Astrocyte (in vitro differentiated cells and primary cell): ENCODE measurements around the gene ZNF24.

ENCODE experiments used
- EZH2 ChIP-seq: IDR thresholded peaks from 2 replicates; pipeline ENCODE4 v1.6.1; 2012; ENCODE audit warnings: mild to moderate bottlenecking, low read length, inconsistent platforms; ENCODE audit not compliant: insufficient read depth
- TF ChIP-seq, protein P1 (sequence below): IDR thresholded peaks from 2 replicates; pipeline ENCODE4 v1.5.1; 2011; ENCODE audit warnings: low read depth, mild to moderate bottlenecking, inconsistent platforms, low read length, moderate library complexity; ENCODE audit not compliant: insufficient read depth

DNA sequence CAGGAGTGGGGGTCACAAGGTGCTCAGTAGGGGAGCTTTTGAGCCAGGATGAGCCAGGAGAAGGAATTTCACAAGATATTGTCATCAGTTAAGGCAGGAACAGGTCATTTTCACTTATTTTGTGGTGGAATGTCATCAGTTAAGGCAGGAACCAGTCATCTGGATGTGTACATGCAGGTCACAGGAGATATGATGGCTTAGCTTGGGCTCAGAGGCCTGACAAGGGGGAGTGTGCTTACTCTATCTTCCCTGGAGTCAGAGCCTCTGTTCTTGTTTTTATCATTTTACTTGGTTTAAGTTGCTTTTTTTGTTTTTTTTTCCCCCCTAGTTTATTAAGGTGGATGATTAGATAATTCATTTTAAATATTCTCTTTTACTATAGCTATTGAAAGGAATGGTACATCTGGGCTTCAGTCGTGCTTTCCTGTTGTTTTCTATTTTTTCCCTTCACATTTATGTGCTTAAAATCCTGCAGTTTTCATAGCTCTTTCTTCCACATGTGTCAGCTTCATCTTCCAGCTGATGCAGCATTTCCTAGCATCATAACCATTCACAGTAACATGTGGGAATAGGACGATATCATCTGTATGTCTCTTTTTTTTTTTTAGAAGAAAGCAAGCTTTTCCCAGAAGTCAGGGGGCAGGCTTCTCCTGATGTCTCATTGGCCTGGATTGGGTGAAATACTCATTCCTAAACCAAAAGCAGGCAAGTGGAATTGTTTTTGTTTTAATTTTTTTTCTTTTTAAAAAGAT, 17.5 kb upstream of the ZNF24 start:
- TF ChIP-seq, protein P1, sequence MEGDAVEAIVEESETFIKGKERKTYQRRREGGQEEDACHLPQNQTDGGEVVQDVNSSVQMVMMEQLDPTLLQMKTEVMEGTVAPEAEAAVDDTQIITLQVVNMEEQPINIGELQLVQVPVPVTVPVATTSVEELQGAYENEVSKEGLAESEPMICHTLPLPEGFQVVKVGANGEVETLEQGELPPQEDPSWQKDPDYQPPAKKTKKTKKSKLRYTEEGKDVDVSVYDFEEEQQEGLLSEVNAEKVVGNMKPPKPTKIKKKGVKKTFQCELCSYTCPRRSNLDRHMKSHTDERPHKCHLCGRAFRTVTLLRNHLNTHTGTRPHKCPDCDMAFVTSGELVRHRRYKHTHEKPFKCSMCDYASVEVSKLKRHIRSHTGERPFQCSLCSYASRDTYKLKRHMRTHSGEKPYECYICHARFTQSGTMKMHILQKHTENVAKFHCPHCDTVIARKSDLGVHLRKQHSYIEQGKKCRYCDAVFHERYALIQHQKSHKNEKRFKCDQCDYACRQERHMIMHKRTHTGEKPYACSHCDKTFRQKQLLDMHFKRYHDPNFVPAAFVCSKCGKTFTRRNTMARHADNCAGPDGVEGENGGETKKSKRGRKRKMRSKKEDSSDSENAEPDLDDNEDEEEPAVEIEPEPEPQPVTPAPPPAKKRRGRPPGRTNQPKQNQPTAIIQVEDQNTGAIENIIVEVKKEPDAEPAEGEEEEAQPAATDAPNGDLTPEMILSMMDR = no peak
- TF ChIP-seq EZH2 = no peak
